Endodermal cell (in vitro differentiated cells): ENCODE data around the gene RBM4. TPM values are rescaled to one million over a fixed set of nuclear protein-coding genes. Genes with fewer than 3 reads are reported as not detected.

Experiments used
- DNase-seq: peaks from one replicate; pipeline ENCODE4 v3.0.0-alpha.2; 2017
- H3K27ac ChIP-seq: 2 replicates; pipeline ENCODE4 v1.5.1; 2013; ENCODE audit warnings: mild to moderate bottlenecking, low read depth, low read length, moderate library complexity
- H3K27me3 ChIP-seq: 2 replicates; pipeline ENCODE4 v1.6.1; 2013; ENCODE audit warnings: mild to moderate bottlenecking, low read length, moderate library complexity; ENCODE audit not compliant: insufficient read depth, control insufficient read depth, poor library complexity, severe bottlenecking
- H3K36me3 ChIP-seq: 2 replicates; pipeline ENCODE4 v1.7.0; 2013; ENCODE audit warnings: mild to moderate bottlenecking, low read length, moderate library complexity; ENCODE audit not compliant: control insufficient read depth, insufficient read depth
- H3K4me1 ChIP-seq: one replicate; pipeline ENCODE4 v1.7.0; 2013; ENCODE audit warnings: low read length; ENCODE audit not compliant: control insufficient read depth, insufficient read depth
- H3K4me3 ChIP-seq: 2 replicates; pipeline ENCODE4 v1.5.1; 2013; ENCODE audit warnings: mild to moderate bottlenecking, low read length, moderate library complexity
- H3K9ac ChIP-seq: 2 replicates; pipeline ENCODE4 v1.6.1; 2013; ENCODE audit warnings: mild to moderate bottlenecking, low read length, moderate library complexity; ENCODE audit not compliant: poor library complexity, severe bottlenecking; ENCODE audit errors: extremely low read depth
- H3K9me3 ChIP-seq: 2 replicates; pipeline ENCODE4 v1.6.1; 2013; ENCODE audit warnings: mild to moderate bottlenecking, low read length, moderate library complexity; ENCODE audit not compliant: control insufficient read depth
- H3K27ac Mint-ChIP-seq: 2 replicates; pipeline ENCODE4 v1.8.0; 2020; ENCODE audit warnings: mixed read lengths
- H3K27me3 Mint-ChIP-seq: 2 replicates; pipeline ENCODE4 v1.8.0; 2021; ENCODE audit warnings: mild to moderate bottlenecking, mixed read lengths; ENCODE audit not compliant: insufficient read depth
- H3K36me3 Mint-ChIP-seq: 2 replicates; pipeline ENCODE4 v1.8.0; 2020; ENCODE audit warnings: low read depth, mixed read lengths
- H3K4me1 Mint-ChIP-seq: 2 replicates; pipeline ENCODE4 v1.8.0; 2020; ENCODE audit warnings: mixed read lengths
- H3K4me3 Mint-ChIP-seq: 2 replicates; pipeline ENCODE4 v1.8.0; 2020; ENCODE audit warnings: mild to moderate bottlenecking, moderate library complexity, mixed read lengths
- H3K9me3 Mint-ChIP-seq: 2 replicates; pipeline ENCODE4 v1.8.0; 2020; ENCODE audit warnings: mild to moderate bottlenecking, mixed read lengths
- CTCF ChIP-seq: fragments of 200-600 bp; sonication (generic); conservative IDR thresholded peaks from 2 replicates; pipeline ENCODE4 v1.5.0; 2021; ENCODE audit warnings: antibody characterized with exemption, mild to moderate bottlenecking
- WGBS, 2 experiments: methylation state at CpG; one replicate each; pipeline versions ENCODE4 v1.1.5 to v1.1.7; 2013; ENCODE audit warnings: missing lambda C conversion rate in 2 of 2, mixed read lengths in 1 of 2; ENCODE audit not compliant: insufficient coverage in 1 of 2, insufficient read length in 1 of 2; 5-methylcytosine and 5-hydroxymethylcytosine counted together
- total RNA-seq, 2 donors: library from RNA; stranded (reverse); fragmentation: NEBNext Ultra II Directional in 1 of 2; extraction: Animal tissue kit (Norgen Biotek cat#: 25700) in 1 of 2; gene quantifications; 2 replicates in 1 of 2; 3 replicates in 1 of 2; pipeline ENCODE4 v1.2.1, GENCODE V29; 2021

The RBM4 gene
- total RNA-seq, 2 donors from 2014 or later = 151 to 191 TPM

GRCh38 chr11:66665369-66665768 is 26.9 kb downstream of the RBM4 start:
- H3K4me3 ChIP-seq = no peak overlapping the region
- 93 to 98% methylated on average over 7 to 11 of the region's 11 CpGs for WGBS, 2 experiments
- H3K4me1 Mint-ChIP-seq = no peaks in the 10 kb centered on the region
- H3K27me3 Mint-ChIP-seq = no peaks in the 10 kb centered on the region
- no peaks in the 10 kb centered on the region for H3K9me3 ChIP-seq
- H3K27ac Mint-ChIP-seq = peak overlapping the region; percentile 10
- DNase-seq = no peak
- no peaks in the 10 kb centered on the region for H3K9me3 Mint-ChIP-seq
- H3K9ac ChIP-seq = no peak overlapping the region
- no peak for TF ChIP-seq CTCF
- H3K4me3 Mint-ChIP-seq = no peak overlapping the region
- peaks cover 83% of the 10 kb centered on the region for H3K36me3 ChIP-seq
- H3K36me3 Mint-ChIP-seq = peaks cover 59% of the 10 kb centered on the region
- no peaks in the 10 kb centered on the region for H3K27me3 ChIP-seq
- no peak overlapping the region for H3K27ac ChIP-seq
- H3K4me1 ChIP-seq = no peaks in the 10 kb centered on the region

DNA sequence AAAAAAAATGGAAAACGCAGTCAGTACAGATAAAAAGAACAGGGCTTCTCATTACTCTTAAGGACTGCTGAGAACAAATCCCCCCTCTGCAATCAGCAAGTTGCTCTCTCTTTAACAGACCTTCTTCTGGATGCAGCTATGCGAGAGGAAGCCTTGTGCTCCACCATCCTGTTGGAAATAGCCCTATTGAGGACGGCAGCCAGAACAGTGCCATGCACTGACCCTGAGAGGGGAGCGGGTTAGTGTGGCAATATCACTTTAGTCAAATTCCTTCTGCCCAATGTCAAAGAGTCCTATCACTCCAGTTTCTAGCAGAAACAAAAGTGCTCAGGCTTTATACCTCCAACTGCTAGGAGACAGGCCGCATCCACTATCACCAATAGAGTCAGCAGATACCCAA is 32.3 kb downstream of the RBM4 start:
- no peaks in the 10 kb centered on the region for H3K27me3 ChIP-seq
- H3K9me3 ChIP-seq = no peaks in the 10 kb centered on the region
- H3K36me3 ChIP-seq = peaks cover 63% of the 10 kb centered on the region
- no peak overlapping the region for H3K9ac ChIP-seq
- H3K4me1 Mint-ChIP-seq = peaks cover 18% of the 10 kb centered on the region
- no peak overlapping the region for H3K4me3 Mint-ChIP-seq
- no peak overlapping the region for H3K4me3 ChIP-seq
- DNase-seq = no peak
- no peak overlapping the region for H3K27ac ChIP-seq
- H3K27ac Mint-ChIP-seq = no peak overlapping the region
- TF ChIP-seq CTCF = no peak
- WGBS, 2 experiments = 93 to 94% methylated on average over 3 to 5 of the region's 5 CpGs
- H3K9me3 Mint-ChIP-seq = no peaks in the 10 kb centered on the region
- H3K27me3 Mint-ChIP-seq = no peaks in the 10 kb centered on the region
- H3K4me1 ChIP-seq = no peaks in the 10 kb centered on the region
- H3K36me3 Mint-ChIP-seq = peaks cover 45% of the 10 kb centered on the region

GRCh38 chr11:66674964-66675602 is 36.6 kb downstream of the RBM4 start:
- H3K9ac ChIP-seq = no peak overlapping the region
- peaks cover 31% of the 10 kb centered on the region for H3K36me3 ChIP-seq
- no peaks in the 10 kb centered on the region for H3K27me3 ChIP-seq
- no peak overlapping the region for H3K27ac ChIP-seq
- peaks cover 24% of the 10 kb centered on the region for H3K36me3 Mint-ChIP-seq
- H3K27ac Mint-ChIP-seq = no peak overlapping the region
- H3K27me3 Mint-ChIP-seq = no peaks in the 10 kb centered on the region
- peaks cover 35% of the 10 kb centered on the region for H3K4me1 Mint-ChIP-seq
- no peaks in the 10 kb centered on the region for H3K9me3 Mint-ChIP-seq
- H3K4me3 Mint-ChIP-seq = no peak overlapping the region
- TF ChIP-seq CTCF = no peak
- WGBS, 2 experiments = 95 to 100% methylated on average over 1 of the region's 2 CpGs
- no peaks in the 10 kb centered on the region for H3K9me3 ChIP-seq
- no peak for DNase-seq
- H3K4me3 ChIP-seq = peak overlapping the region; percentile 97
- no peaks in the 10 kb centered on the region for H3K4me1 ChIP-seq
